Measurements from ENCODE around the gene PLAU. TPM values are rescaled to one million over a fixed set of nuclear protein-coding genes. Genes with fewer than 3 reads are reported as not detected.

The PLAU gene
- total and polyA plus RNA-seq, 9 of the 15 experiments (the other 6 are each of a cell fraction or from before 2014, with no cell fraction given) = 2.1 to 16.9 (median 3.3) TPM

DNA sequence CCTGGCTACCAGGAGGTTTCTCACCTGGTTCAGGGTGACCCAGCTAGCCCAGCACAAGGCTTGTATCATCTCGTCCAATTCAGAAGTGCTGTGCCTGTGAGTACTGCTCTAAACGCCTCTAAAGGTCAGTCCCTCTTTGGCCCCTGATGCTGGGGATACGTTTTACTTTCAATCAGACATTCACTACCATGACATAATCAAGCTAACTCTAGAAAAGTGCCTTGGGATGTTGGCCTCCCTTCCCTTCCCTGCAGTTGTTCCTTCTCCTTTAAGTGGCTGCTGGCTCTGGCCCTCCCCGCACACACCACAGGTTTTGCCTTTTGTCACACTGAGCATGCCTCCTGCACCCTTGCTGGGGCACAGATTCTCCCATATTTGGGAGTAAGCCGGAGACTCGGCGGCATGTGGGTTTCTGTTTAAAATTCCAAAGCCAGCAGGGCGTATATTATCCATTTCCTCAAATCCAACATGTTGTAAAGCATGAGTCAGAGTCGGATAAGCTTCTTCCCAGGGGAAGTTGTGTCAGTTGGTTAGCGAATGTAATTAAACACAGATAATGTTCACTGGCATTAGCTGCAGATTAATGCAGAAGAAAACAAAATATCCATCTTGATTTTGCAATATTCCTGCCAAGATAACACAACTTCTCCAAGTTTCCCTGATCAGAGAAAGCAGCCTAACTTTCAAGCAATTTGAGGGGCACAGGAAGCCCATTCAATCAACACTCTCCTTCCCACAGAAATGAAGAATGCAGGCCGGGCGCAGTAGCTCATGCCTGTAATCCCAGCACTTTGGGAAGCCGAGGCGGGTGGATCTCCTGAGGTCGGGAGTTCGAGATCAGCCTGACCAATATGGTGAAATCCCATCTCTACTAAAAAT lies 55.2 kb downstream of the PLAU start (continued):
- TF ChIP-seq MAFK (IDR thresholded peaks at IDR 0.05; ENCODE audit: low read length) (0 out of 2 replicates have a peak, but pooled peaks have one; percentile 4), SPI1 (IDR thresholded peaks at IDR 0.05; ENCODE audit: borderline replicate concordance, low read depth, low read length) (peak; percentile 22; the same call in 1 of the 2 replicates), SMARCE1 (IDR thresholded peaks at IDR 0.05) (0 out of 2 replicates have a peak, but pooled peaks have one; percentile 58), NR2F6 (CRISPR knock-in tag; IDR thresholded peaks at IDR 0.05) (no peak), LEF1 (IDR thresholded peaks at IDR 0.05) (0 out of 2 replicates have a peak, but pooled peaks have one; percentile 13), DPF2 (IDR thresholded peaks at IDR 0.05) (0 out of 2 replicates have a peak, but pooled peaks have one; percentile 22), ETV1 (tag; conservative IDR thresholded peaks at IDR 0.05; ENCODE audit: low read depth) (0 out of 2 replicates have a peak, but pooled peaks have one; percentile 11), CEBPB (tag; IDR thresholded peaks at IDR 0.05) (peak; percentile 34; the same call in 1 of the 2 replicates), NR2C1 (IDR thresholded peaks at IDR 0.05) (no peak), NR2C1 (tag; IDR thresholded peaks at IDR 0.05) (peak; percentile 20; the same call in 1 of the 2 replicates), NRF1 (conservative IDR thresholded peaks at IDR 0.05 in 1 of 2, IDR thresholded peaks at IDR 0.05 in 1 of 2) (peak; percentile 66 to 77), TEAD4 (IDR thresholded peaks at IDR 0.05; ENCODE audit: low read length) (0 out of 2 replicates have a peak, but pooled peaks have one; percentile 24), TEAD4 (CRISPR knock-in tag; IDR thresholded peaks at IDR 0.05; ENCODE audit: borderline replicate concordance) (no peak)
- TF ChIP-seq, protein P1, sequence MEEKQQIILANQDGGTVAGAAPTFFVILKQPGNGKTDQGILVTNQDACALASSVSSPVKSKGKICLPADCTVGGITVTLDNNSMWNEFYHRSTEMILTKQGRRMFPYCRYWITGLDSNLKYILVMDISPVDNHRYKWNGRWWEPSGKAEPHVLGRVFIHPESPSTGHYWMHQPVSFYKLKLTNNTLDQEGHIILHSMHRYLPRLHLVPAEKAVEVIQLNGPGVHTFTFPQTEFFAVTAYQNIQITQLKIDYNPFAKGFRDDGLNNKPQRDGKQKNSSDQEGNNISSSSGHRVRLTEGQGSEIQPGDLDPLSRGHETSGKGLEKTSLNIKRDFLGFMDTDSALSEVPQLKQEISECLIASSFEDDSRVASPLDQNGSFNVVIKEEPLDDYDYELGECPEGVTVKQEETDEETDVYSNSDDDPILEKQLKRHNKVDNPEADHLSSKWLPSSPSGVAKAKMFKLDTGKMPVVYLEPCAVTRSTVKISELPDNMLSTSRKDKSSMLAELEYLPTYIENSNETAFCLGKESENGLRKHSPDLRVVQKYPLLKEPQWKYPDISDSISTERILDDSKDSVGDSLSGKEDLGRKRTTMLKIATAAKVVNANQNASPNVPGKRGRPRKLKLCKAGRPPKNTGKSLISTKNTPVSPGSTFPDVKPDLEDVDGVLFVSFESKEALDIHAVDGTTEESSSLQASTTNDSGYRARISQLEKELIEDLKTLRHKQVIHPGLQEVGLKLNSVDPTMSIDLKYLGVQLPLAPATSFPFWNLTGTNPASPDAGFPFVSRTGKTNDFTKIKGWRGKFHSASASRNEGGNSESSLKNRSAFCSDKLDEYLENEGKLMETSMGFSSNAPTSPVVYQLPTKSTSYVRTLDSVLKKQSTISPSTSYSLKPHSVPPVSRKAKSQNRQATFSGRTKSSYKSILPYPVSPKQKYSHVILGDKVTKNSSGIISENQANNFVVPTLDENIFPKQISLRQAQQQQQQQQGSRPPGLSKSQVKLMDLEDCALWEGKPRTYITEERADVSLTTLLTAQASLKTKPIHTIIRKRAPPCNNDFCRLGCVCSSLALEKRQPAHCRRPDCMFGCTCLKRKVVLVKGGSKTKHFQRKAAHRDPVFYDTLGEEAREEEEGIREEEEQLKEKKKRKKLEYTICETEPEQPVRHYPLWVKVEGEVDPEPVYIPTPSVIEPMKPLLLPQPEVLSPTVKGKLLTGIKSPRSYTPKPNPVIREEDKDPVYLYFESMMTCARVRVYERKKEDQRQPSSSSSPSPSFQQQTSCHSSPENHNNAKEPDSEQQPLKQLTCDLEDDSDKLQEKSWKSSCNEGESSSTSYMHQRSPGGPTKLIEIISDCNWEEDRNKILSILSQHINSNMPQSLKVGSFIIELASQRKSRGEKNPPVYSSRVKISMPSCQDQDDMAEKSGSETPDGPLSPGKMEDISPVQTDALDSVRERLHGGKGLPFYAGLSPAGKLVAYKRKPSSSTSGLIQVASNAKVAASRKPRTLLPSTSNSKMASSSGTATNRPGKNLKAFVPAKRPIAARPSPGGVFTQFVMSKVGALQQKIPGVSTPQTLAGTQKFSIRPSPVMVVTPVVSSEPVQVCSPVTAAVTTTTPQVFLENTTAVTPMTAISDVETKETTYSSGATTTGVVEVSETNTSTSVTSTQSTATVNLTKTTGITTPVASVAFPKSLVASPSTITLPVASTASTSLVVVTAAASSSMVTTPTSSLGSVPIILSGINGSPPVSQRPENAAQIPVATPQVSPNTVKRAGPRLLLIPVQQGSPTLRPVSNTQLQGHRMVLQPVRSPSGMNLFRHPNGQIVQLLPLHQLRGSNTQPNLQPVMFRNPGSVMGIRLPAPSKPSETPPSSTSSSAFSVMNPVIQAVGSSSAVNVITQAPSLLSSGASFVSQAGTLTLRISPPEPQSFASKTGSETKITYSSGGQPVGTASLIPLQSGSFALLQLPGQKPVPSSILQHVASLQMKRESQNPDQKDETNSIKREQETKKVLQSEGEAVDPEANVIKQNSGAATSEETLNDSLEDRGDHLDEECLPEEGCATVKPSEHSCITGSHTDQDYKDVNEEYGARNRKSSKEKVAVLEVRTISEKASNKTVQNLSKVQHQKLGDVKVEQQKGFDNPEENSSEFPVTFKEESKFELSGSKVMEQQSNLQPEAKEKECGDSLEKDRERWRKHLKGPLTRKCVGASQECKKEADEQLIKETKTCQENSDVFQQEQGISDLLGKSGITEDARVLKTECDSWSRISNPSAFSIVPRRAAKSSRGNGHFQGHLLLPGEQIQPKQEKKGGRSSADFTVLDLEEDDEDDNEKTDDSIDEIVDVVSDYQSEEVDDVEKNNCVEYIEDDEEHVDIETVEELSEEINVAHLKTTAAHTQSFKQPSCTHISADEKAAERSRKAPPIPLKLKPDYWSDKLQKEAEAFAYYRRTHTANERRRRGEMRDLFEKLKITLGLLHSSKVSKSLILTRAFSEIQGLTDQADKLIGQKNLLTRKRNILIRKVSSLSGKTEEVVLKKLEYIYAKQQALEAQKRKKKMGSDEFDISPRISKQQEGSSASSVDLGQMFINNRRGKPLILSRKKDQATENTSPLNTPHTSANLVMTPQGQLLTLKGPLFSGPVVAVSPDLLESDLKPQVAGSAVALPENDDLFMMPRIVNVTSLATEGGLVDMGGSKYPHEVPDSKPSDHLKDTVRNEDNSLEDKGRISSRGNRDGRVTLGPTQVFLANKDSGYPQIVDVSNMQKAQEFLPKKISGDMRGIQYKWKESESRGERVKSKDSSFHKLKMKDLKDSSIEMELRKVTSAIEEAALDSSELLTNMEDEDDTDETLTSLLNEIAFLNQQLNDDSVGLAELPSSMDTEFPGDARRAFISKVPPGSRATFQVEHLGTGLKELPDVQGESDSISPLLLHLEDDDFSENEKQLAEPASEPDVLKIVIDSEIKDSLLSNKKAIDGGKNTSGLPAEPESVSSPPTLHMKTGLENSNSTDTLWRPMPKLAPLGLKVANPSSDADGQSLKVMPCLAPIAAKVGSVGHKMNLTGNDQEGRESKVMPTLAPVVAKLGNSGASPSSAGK (IDR thresholded peaks at IDR 0.05) = peak; percentile 48
- TF ChIP-seq, protein P2, sequence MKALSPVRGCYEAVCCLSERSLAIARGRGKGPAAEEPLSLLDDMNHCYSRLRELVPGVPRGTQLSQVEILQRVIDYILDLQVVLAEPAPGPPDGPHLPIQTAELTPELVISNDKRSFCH (CRISPR knock-in tag; IDR thresholded peaks at IDR 0.05) = no peak
- TF ChIP-seq, protein P2 (tag; IDR thresholded peaks at IDR 0.05) = 0 out of 2 replicates have a peak, but pooled peaks have one; percentile 26

Measured in K562 (cell line).